GM21360 (cell line): ENCODE results near the gene RNF135.
"Not testable (repeated sequence)": the region's sequence is repeated elsewhere in the genome, so short reads cannot be mapped to it uniquely, and the experiment has no call there.

Source experiments
- ATAC-seq: cut with Tn5 transposase; IDR thresholded peaks from one replicate; pipeline ENCODE4 v1.9.1; 2021; ENCODE audit warnings: mild to moderate bottlenecking, moderate library complexity; ENCODE audit not compliant: unreplicated experiment

Gene RNF135

GRCh38 chr17:30954046-30954830 lies 16.6 kb upstream of the RNF135 start:
- no peak for ATAC-seq

DNA sequence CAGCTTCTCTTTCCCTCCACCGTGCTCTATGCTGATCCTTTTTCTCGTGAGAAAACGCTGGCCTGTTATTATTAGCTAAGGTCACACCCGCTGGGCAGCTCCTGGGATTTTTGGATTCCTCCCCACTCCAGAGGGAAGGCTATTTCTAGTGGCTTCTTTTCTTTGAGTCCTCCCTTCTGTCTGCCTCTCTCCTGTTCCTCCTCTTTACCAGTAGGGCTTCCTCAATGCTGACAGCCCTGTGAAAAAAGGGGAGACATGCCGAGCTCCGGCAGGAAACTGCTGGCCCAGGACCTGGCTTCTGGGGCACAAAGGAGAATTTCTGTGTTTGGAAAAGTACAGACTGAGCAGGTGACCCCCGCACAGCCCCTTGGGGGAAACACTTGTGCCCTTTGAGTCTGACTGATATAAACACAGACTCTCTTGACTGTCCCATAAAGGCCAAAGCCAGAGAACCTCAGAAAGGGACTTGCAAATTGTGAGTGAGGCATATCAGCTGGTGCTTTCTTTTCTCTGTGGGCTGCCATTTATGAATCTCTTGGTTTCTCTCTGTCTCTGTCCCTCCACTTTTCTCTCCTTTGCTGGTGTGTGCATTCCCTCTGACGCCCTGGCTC lies 14.0 kb upstream of the RNF135 start:
- ATAC-seq = no peak

DNA sequence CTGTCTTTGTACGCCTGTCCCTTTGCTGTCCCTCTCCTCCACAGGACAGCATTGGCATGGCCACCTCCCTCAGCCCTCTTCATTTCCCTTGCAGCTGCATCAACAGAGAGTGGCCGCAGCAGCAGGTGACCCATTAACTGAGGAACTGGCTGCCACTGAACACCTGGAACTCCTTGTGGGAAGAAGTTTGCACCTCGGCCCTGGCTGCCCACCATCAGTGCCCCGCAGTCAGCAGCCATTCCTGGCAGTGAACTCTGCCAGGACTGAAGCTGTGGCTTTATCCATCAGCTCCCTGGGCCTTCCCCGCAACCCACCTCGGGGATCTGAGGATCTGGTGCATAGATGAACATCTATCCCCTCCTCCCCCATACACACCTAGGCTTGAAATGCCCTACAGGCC lies 13.1 kb upstream of the RNF135 start:
- ATAC-seq = no peak

DNA sequence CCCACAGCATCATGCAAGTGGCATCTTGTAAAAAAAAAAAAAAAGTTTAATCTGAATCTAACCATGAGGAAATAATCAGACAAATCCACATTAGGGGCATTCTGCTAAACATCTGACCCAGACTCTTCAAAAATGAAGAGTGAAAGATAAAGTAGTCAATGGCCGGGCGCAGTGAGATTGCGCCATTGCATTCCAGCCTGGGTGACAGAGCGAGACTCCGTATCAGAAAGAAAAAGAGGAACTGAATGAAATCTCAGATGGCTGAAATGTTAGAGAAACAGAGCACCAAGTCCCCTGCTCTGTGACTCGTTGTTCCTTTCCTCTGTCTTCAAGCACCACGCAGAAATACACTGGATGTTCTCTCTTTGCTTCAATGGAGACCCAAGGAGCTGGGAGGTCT lies 12.7 kb upstream of the RNF135 start:
- ATAC-seq = no peak

- no peak for ATAC-seq
Measured at GRCh38 chr17:30961209-30962188, 9.3 kb upstream of the RNF135 start.

GRCh38 chr17:30964312-30964711 lies 6.5 kb upstream of the RNF135 start:
- ATAC-seq = not testable (repeated sequence)

DNA sequence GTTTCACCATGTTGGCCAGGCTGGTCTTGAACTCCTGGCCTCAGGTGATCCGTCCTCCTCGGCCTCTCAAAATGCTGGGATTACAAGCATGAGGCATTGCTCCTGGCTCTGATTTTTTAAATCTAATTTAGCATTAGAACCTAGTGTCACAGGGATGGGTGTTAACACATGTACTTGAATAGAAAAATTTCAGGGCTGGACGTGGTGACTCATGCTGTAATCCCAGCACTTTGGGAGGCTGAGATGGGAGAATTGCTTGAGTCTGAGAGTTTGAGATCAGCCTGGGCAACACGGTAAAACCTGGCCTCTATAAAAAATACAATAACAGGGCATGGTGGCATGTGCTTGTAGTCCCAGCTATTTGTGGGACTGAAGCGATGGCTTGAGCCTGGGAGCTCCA lies 6.0 kb upstream of the RNF135 start:
- no peak for ATAC-seq

- no peak for ATAC-seq
Measured at GRCh38 chr17:30965686-30966085, 5.2 kb upstream of the RNF135 start.

GRCh38 chr17:30967911-30968310 lies 2.9 kb upstream of the RNF135 start:
- ATAC-seq = not testable (repeated sequence)

DNA sequence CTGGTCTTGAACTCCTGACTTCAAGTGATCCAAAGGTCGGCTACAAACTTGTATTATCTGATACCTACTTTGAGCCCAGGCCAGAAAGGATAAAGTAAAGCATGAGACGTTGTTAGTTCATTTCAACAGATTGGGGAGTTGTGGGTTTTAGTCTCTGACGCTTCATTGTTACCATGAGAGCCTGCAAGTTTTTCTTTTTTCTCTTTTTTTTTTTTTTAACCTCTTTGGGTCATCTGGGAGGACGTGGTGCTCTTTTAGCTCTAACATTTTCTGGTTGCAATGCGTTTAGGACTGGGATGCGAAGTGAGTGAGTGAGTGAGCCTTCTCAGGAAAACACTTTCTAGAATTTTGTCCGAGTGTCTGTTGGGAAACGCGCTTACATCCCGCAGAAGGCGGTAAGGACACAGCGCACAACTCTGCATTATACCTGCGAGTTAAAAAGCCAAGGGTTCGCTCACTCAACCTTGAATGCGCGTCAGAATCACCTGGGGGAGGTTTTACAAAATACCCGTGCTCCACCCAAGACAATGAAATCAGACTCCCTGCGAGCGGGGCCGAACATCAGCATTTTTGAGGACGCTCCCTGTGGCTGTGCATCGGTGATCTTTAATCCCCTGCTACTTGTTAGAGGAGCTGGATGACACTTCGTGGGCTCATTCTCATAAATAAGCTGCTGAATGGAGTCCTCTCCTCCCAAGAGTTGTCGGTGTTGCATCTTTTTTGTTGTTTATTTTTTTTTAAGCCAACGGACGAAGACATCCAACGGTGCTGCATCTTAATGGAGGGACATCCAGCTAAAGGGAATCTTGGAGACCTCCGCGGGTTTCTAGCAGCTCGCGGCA lies 629 bp upstream of the RNF135 start:
- no peak for ATAC-seq

DNA sequence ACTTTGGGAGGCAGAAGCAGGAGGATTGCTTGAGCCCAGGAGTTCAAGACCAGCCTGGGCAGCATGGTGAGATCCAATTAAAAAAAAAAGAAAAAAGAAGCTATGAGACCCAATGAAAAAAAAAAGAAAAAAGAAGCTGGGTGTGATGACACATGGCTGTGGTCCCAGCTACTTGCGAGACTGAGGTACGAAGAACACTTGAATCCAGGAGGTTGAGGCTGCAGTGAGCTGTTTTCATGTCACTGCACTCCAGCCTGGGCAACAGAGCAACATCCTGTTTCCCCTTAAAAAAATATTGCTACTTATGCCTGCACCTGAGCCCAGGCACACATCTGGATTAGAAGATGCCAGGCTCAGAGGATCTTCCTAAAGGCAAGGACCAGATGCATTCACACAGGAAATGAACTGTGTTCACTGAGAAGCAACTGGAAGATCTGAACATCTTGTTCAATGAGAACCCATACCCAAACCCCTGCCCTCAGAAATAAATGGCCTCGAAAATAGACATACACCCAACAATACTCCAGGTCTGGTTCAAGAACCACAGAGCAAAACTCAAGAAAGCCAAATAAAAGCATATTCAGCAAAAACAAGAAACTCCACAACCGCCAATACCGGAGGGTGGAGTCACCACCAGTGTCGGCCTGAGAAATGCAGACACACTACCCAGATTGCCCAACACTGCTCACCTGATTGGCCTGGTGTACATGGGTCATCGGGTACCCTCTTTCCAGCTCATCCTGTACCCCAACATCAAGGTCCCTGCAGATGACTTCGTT lies 4.4 kb downstream of the RNF135 start:
- ATAC-seq = no peak

DNA sequence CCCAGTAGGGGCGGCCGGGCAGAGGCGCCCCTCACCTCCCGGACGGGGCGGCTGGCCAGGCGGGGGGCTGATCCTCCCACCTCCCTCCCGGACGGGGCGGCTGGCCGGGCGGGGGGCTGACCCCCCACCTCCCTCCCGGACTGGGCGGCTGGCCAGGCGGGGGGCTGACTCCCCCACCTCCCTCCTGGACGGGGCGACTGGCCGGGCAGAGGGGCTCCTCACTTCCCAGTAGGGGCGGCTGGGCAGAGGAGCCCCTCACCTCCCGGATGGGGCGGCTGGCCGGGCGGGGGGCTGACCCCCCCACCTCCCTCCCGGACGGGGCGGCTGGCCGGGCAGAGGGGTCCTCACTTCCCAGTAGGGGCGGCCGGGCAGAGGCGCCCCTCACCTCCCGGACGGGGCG lies 9.1 kb downstream of the RNF135 start:
- ATAC-seq = not testable (repeated sequence)

- ATAC-seq = no peak
Measured at GRCh38 chr17:30981531-30982519, 11.0 kb downstream of the RNF135 start.

GRCh38 chr17:30982855-30983254 lies 12.0 kb downstream of the RNF135 start:
- no peak for ATAC-seq

GRCh38 chr17:30990458-30990857 lies 19.6 kb downstream of the RNF135 start:
- ATAC-seq = no peak

- no peak for ATAC-seq
Measured at GRCh38 chr17:30992551-30992950, 21.7 kb downstream of the RNF135 start.

DNA sequence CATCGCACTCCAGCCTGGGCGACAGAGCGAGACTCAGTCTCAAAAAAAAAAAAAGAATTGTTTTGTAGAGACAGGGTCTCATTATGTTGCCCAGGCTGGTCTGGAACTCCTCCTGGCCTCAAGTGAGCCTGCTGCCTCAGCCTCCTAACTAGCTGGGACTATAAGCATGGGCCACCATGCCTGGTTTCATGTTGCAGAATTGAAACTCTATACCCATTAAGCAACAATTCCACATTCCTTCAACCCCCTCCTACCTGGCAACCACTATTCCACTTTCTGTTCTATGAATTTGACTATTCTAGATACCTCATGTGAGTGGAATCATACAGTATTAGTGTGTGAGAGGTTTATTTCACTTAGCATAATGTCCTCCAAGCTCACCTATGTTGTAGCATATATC lies 24.5 kb downstream of the RNF135 start:
- ATAC-seq = no peak

DNA sequence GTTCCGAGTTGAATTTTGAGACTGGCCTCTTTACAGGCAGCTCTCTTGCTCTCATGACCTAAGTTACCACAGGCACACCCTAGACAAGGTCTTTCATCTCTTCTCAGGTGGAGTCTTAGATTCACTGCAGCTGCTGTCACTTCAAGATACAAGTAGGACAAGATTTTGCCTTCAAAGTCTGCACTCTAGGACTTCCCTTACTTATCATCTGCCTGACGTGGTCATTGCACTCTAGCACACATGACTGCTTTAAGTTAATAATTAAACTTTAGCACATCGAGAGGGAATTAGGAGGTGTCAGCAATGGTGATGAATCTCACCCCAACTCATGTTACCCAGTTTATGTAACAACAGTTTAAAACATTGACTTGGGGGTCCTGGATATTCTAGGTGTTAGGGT lies 25.6 kb downstream of the RNF135 start:
- no peak for ATAC-seq

GRCh38 chr17:30997270-30997669 lies 26.4 kb downstream of the RNF135 start:
- no peak for ATAC-seq
